ENCODE measurements around the gene ZFC3H1. TPM values are rescaled to one million over a fixed set of nuclear protein-coding genes. Genes with fewer than 3 reads are reported as not detected.

Gene ZFC3H1
- total RNA-seq, 1 experiment from 2014 or later, result 37.1 TPM

DNA sequence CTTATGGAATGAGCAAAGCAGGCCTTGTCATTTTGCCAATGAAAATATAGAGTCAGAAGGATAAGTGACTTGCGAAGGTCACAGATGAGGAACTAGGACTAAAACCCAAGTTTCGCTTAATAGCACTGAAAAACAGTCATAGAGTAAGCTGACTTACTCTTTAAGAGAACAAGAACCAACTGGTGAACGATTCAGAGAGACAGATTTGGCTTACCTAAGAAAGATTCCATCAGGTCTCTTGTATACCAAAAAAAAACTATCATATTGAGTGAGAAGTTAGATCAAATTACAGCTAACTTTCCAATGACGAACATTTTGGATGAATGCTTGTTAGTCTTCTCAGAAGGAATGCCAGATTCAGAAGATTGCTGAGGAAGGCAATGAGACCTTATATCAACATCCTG, 74.2 kb downstream of the ZFC3H1 start:
- H2AFZ ChIP-seq (ENCODE audit: low read depth, low read length, poor library complexity, severe bottlenecking), result no peak overlapping the region
- intact Hi-C loops (cut with micrococcal nuclease), result no loop called here
- no peaks in the 10 kb centered on the region for H3K27me3 ChIP-seq (ENCODE audit: insufficient read depth, low read length)
- no peak overlapping the region for H3K4me3 ChIP-seq (replicated peaks in 1 of 2; ENCODE audit: low read depth in 1 of 2, low read length in 2 of 2)
- POLR2A ChIA-PET, result no interaction called here
- CTCF ChIA-PET, result no interaction called here
- H3K9ac ChIP-seq (ENCODE audit: low read length), result no peak overlapping the region
- H4K20me1 ChIP-seq (ENCODE audit: insufficient read depth), result no peaks in the 10 kb centered on the region
- no peak overlapping the region for H3K27ac ChIP-seq (ENCODE audit: low read depth, low read length)
- H3K4me2 ChIP-seq (ENCODE audit: low read length), result no peak overlapping the region
- TF ChIP-seq ZNF274 (IDR thresholded peaks at IDR 0.05; ENCODE audit: low read depth, low read length), result no peak
- no peaks in the 10 kb centered on the region; the same call in 1 of the 2 replicates for H3K9me2 ChIP-seq (ENCODE audit: insufficient read depth)
- RAD21 ChIA-PET (ENCODE audit: low non-redundant PET in 1 of 2, low total read pairs in 2 of 2, uncharacterized antibody in 2 of 2, unreplicated experiment in 2 of 2), result no interaction called here
- DNase-seq (ENCODE audit: low read depth, low spot score), result no peak
- no peaks in the 10 kb centered on the region for H3K79me2 ChIP-seq (ENCODE audit: insufficient read depth, low read length)
- ATAC-seq, result no peak
- H3K4me1 ChIP-seq (ENCODE audit: control insufficient read depth in 1 of 2, insufficient read depth in 2 of 2, low read length in 2 of 2), result peaks cover 0 to 5% of the 10 kb centered on the region in 2 experiments; a peak in 1 of 4 replicates
- no peaks in the 10 kb centered on the region for H3K36me3 ChIP-seq (ENCODE audit: control insufficient read depth in 1 of 2, insufficient read depth in 2 of 2, low read length in 2 of 2)
- no TSS peak for BruUV-seq (replicated peaks)
- no peaks in the 10 kb centered on the region for H3K9me3 ChIP-seq (ENCODE audit: control insufficient read depth in 1 of 2, insufficient read depth in 1 of 2, low read depth in 1 of 2, low read length in 2 of 2)

GRCh38 chr12:71587012-71587411, 76.6 kb downstream of the ZFC3H1 start:
- no peaks in the 10 kb centered on the region for H3K4me1 ChIP-seq (ENCODE audit: control insufficient read depth in 1 of 2, insufficient read depth in 2 of 2, low read length in 2 of 2)
- ChIA-PET POLR2A (no interaction called here), RAD21 (ENCODE audit: low non-redundant PET in 1 of 2, low total read pairs in 2 of 2, uncharacterized antibody in 2 of 2, unreplicated experiment in 2 of 2) (no interaction called here), CTCF (no interaction called here)
- intact Hi-C loops (cut with micrococcal nuclease), result no loop called here
- no peak for ATAC-seq
- H3K9ac ChIP-seq (ENCODE audit: low read length), result no peak overlapping the region
- no peak overlapping the region for H3K4me3 ChIP-seq (replicated peaks in 1 of 2; ENCODE audit: low read depth in 1 of 2, low read length in 2 of 2)
- H2AFZ ChIP-seq (ENCODE audit: low read depth, low read length, poor library complexity, severe bottlenecking), result no peak overlapping the region
- no peak for DNase-seq (ENCODE audit: low read depth, low spot score)
- H3K27ac ChIP-seq (ENCODE audit: low read depth, low read length), result no peak overlapping the region
- H3K9me2 ChIP-seq (ENCODE audit: insufficient read depth), result no peaks in the 10 kb centered on the region
- no peaks in the 10 kb centered on the region for H3K79me2 ChIP-seq (ENCODE audit: insufficient read depth, low read length)
- H4K20me1 ChIP-seq (ENCODE audit: insufficient read depth), result no peaks in the 10 kb centered on the region
- no peaks in the 10 kb centered on the region for H3K9me3 ChIP-seq (ENCODE audit: control insufficient read depth in 1 of 2, insufficient read depth in 1 of 2, low read depth in 1 of 2, low read length in 2 of 2)
- H3K36me3 ChIP-seq (ENCODE audit: control insufficient read depth in 1 of 2, insufficient read depth in 2 of 2, low read length in 2 of 2), result no peaks in the 10 kb centered on the region
- no peak overlapping the region for H3K4me2 ChIP-seq (ENCODE audit: low read length)
- BruUV-seq (replicated peaks), result no TSS peak
- TF ChIP-seq SIN3A (IDR thresholded peaks at IDR 0.05; ENCODE audit: low read depth), result no peak
- TF ChIP-seq SRF (IDR thresholded peaks at IDR 0.05; ENCODE audit: low read depth), result no peak
- TF ChIP-seq CEBPB (IDR thresholded peaks at IDR 0.05; ENCODE audit: low read depth), result no peak
- no peak for TF ChIP-seq ZNF274 (IDR thresholded peaks at IDR 0.05; ENCODE audit: low read depth, low read length)
- TF ChIP-seq, protein P1, sequence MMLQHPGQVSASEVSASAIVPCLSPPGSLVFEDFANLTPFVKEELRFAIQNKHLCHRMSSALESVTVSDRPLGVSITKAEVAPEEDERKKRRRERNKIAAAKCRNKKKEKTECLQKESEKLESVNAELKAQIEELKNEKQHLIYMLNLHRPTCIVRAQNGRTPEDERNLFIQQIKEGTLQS (IDR thresholded peaks at IDR 0.05), result no peak
- TF ChIP-seq JUND (IDR thresholded peaks at IDR 0.05), result no peak
- TF ChIP-seq SP1 (IDR thresholded peaks at IDR 0.05; ENCODE audit: low read depth), result no peak
- TF ChIP-seq EGR1 (IDR thresholded peaks at IDR 0.05; ENCODE audit: low read depth), result no peak
- no peak for TF ChIP-seq REST (IDR thresholded peaks at IDR 0.05; ENCODE audit: low read depth)
- no peak for TF ChIP-seq YY1 (IDR thresholded peaks at IDR 0.05; ENCODE audit: extremely low read depth, insufficient replicate concordance, low read depth, low read length)
- no peak for TF ChIP-seq EZH2 (IDR thresholded peaks at IDR 0.05)
- TF ChIP-seq MAX (IDR thresholded peaks at IDR 0.05), result no peak
- no peak for TF ChIP-seq CBX3 (IDR thresholded peaks at IDR 0.05; ENCODE audit: low read depth)
- no peak for TF ChIP-seq ZFX (IDR thresholded peaks at IDR 0.05)
- no peak for TF ChIP-seq TCF7L2 (IDR thresholded peaks at IDR 0.05; ENCODE audit: borderline replicate concordance, extremely low read depth, insufficient read depth, insufficient read length)
- H3K27me3 ChIP-seq (ENCODE audit: insufficient read depth, low read length), result no peaks in the 10 kb centered on the region

Measured in HCT116 (cell line).